ENCODE results near the gene KRTAP5-3.

The KRTAP5-3 gene

DNA sequence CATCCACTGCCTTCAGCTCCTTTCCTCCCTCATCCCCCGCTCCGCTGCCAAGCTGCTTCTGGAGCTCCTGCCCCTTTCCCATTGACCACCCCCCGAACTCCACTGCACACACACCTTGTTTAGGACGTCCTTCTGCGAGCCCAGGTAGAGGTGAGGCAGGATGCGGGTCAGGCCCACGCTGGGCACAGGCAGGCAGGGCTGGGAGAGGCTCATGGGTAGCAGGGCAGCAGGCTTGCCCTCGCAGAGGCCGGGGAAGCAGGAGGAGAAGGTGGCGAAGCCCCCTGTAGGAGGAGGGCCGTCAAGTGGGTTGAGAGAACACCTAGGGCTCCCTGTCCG is 49.5 kb downstream of the KRTAP5-3 start (continued):
- TF ChIP-seq, protein P1, sequence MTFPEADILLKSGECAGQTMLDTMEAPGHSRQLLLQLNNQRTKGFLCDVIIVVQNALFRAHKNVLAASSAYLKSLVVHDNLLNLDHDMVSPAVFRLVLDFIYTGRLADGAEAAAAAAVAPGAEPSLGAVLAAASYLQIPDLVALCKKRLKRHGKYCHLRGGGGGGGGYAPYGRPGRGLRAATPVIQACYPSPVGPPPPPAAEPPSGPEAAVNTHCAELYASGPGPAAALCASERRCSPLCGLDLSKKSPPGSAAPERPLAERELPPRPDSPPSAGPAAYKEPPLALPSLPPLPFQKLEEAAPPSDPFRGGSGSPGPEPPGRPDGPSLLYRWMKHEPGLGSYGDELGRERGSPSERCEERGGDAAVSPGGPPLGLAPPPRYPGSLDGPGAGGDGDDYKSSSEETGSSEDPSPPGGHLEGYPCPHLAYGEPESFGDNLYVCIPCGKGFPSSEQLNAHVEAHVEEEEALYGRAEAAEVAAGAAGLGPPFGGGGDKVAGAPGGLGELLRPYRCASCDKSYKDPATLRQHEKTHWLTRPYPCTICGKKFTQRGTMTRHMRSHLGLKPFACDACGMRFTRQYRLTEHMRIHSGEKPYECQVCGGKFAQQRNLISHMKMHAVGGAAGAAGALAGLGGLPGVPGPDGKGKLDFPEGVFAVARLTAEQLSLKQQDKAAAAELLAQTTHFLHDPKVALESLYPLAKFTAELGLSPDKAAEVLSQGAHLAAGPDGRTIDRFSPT (tag by site-specific recombination; IDR thresholded peaks at IDR 0.05) = no peak

DNA sequence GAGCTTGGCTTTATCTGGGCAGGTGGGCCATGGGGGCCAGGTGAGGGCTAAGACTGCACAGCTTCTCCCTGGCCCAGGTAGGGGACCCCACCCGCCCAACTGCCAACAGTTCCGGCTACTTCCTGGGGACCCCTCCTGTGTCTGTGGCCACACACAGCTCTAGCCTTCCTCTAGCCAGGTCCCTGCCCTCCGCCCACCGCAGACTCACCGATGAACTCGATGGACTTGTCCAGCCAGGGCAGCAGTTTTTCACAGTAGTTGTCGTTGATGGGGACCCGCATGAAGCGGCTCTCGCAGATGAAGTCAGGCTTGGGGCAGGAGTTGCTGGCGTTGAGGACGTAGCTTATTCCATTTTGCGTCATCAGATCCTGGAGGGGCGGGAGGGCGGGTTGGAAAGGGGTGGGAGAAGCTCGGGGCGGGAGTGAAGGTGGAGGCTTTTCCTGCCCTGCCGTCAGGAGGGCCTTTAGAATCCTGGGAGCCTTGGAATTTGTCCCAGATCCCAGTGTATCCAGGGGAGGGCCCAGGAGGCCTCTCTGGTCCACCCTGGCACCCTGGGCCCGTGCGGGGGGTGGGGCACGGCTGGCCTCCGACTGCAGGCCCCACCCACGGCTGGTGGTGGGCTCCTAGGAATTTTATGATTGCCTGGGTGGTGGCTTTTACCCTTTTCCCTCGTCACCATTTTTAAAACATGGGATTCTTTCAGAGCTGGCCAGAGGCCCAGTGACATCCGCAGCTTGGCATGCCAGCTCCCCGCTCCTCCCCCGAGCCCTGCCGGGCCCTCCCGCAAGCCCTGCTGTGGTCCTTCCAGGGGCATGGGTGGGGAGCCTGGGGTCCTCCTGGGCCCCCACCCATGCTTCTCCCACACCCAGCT is 50.1 kb downstream of the KRTAP5-3 start:
- no peak overlapping the region for H3K27ac ChIP-seq (ENCODE audit: extremely low read depth, low read depth, low read length)
- POLR2A ChIA-PET = interaction anchor here (0.6 to 0.7 kb wide), 3 partner anchors 10 to 13 kb away, joined by 3 to 6 read pairs (median 4); no protein-coding TSS in a partner anchor

More for the DNA sequence above, 50.1 kb downstream of the KRTAP5-3 start:
- TF ChIP-seq ZNF548 (tag by site-specific recombination; IDR thresholded peaks at IDR 0.05) (no peak), GLIS1 (tag by site-specific recombination; IDR thresholded peaks at IDR 0.05) (peak; percentile 75), SP3 (tag by site-specific recombination; IDR thresholded peaks at IDR 0.05) (no peak), GLIS2 (tag by site-specific recombination; IDR thresholded peaks at IDR 0.05) (peak; percentile 63), KLF8 (tag by site-specific recombination; IDR thresholded peaks at IDR 0.05) (0 out of 2 replicates have a peak, but pooled peaks have one; percentile 17), ZNF354C (tag by site-specific recombination; IDR thresholded peaks at IDR 0.05; ENCODE audit: borderline replicate concordance, low read depth) (no peak), KLF1 (tag by site-specific recombination; IDR thresholded peaks at IDR 0.05) (peak; percentile 48; the same call in 1 of the 2 replicates)
- TF ChIP-seq, protein P2, sequence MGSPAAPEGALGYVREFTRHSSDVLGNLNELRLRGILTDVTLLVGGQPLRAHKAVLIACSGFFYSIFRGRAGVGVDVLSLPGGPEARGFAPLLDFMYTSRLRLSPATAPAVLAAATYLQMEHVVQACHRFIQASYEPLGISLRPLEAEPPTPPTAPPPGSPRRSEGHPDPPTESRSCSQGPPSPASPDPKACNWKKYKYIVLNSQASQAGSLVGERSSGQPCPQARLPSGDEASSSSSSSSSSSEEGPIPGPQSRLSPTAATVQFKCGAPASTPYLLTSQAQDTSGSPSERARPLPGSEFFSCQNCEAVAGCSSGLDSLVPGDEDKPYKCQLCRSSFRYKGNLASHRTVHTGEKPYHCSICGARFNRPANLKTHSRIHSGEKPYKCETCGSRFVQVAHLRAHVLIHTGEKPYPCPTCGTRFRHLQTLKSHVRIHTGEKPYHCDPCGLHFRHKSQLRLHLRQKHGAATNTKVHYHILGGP (tag by site-specific recombination; IDR thresholded peaks at IDR 0.05) = no peak
- TF ChIP-seq, protein P3, sequence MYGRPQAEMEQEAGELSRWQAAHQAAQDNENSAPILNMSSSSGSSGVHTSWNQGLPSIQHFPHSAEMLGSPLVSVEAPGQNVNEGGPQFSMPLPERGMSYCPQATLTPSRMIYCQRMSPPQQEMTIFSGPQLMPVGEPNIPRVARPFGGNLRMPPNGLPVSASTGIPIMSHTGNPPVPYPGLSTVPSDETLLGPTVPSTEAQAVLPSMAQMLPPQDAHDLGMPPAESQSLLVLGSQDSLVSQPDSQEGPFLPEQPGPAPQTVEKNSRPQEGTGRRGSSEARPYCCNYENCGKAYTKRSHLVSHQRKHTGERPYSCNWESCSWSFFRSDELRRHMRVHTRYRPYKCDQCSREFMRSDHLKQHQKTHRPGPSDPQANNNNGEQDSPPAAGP (tag by site-specific recombination; IDR thresholded peaks at IDR 0.05) = peak; percentile 22; the same call in 1 of the 2 replicates
- TF ChIP-seq, protein P4, sequence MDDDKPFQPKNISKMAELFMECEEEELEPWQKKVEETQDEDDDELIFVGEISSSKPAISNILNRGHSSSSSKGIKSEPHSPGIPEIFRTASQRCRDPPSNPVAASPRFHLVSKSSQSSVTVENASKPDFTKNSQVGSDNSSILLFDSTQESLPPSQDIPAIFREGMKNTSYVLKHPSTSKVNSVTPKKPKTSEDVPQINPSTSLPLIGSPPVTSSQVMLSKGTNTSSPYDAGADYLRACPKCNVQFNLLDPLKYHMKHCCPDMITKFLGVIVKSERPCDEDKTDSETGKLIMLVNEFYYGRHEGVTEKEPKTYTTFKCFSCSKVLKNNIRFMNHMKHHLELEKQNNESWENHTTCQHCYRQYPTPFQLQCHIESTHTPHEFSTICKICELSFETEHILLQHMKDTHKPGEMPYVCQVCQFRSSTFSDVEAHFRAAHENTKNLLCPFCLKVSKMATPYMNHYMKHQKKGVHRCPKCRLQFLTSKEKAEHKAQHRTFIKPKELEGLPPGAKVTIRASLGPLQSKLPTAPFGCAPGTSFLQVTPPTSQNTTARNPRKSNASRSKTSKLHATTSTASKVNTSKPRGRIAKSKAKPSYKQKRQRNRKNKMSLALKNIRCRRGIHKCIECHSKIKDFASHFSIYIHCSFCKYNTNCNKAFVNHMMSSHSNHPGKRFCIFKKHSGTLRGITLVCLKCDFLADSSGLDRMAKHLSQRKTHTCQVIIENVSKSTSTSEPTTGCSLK (tag by site-specific recombination; IDR thresholded peaks at IDR 0.05) = no peak
- TF ChIP-seq, protein P1 (tag by site-specific recombination; IDR thresholded peaks at IDR 0.05) = peak; percentile 25; the same call in 1 of the 2 replicates
- CTCF ChIA-PET = interaction anchor here (0.6 to 1.4 kb wide), 5 partner anchors 8 to 29 kb away, joined by 3 to 5 read pairs (median 3); no protein-coding TSS in a partner anchor
- Histone ChIP-seq H3K9me3 (ENCODE audit: control insufficient read depth, insufficient read depth, low read depth, low read length) (no peaks in the 10 kb centered on the region), H3K36me3 (ENCODE audit: control insufficient read depth in 2 of 2, insufficient read depth in 1 of 2, low read length in 2 of 2) (peaks cover 0 to 57% of the 10 kb centered on the region in 2 experiments; a peak in 1 of 3 replicates), H3K4me1 (ENCODE audit: control insufficient read depth, insufficient read depth, low read length) (no peaks in the 10 kb centered on the region), H3K4me3 (ENCODE audit: low read depth, low read length) (no peak overlapping the region)

Measured in HEK293 (cell line).